GM19351 (cell line): ENCODE data around the gene TEAD3.

ENCODE experiments used
- ATAC-seq: cut with Tn5 transposase; IDR thresholded peaks from one replicate; pipeline ENCODE4 v1.9.1; 2021; ENCODE audit warnings: mild to moderate bottlenecking, moderate library complexity; ENCODE audit not compliant: unreplicated experiment

The TEAD3 gene

DNA sequence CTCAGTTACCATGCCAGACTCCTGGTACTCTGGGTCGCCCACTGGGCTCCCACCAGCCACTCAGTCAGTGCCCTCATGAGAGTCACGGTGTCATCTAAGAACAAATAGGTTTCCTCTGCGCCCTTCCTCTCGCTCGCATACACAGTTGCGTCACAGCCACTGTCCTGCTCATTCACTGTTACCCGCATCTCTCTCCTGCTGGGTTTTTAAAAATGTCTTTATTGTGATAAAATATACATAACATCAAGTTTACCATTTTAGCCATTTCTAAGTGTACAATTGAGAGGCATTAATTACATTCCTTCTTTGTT, 4.0 kb downstream of the TEAD3 start:
- ATAC-seq: no peak

DNA sequence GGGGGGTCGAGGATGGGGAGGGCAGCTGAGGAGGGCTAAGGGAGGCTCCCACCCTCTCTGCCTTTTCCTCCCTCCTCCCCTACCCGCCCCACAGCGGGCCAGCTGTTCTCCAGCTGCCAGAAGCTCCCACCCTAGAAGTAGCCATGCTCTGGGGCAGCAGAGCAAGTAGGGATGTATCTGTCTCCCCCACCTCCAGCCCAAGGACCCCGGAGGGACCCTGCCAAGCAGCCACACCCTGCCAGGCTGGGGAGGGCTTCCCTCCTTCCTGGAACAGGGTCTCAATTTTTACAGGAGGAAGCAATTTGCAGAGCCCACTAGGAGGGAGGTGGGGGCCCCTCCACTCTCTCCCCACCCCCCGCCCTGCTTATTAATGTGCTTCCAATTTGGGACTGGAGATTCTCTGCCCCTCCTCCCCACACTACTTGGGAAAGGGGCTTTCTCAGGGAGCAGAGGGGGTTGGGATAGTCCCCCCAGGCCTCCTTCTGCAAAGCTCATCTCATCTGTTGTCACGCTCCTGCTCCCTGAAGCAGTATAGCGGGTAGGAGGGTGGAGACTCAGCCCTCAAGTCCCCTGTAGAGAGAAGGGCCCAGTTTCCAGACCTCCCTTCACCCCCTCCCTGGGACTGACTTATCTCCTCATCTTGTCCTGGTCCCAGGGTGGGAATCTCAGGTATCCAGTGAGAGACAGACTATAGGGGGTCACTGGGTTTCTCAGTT, 4.5 kb downstream of the TEAD3 start:
- no peak for ATAC-seq

DNA sequence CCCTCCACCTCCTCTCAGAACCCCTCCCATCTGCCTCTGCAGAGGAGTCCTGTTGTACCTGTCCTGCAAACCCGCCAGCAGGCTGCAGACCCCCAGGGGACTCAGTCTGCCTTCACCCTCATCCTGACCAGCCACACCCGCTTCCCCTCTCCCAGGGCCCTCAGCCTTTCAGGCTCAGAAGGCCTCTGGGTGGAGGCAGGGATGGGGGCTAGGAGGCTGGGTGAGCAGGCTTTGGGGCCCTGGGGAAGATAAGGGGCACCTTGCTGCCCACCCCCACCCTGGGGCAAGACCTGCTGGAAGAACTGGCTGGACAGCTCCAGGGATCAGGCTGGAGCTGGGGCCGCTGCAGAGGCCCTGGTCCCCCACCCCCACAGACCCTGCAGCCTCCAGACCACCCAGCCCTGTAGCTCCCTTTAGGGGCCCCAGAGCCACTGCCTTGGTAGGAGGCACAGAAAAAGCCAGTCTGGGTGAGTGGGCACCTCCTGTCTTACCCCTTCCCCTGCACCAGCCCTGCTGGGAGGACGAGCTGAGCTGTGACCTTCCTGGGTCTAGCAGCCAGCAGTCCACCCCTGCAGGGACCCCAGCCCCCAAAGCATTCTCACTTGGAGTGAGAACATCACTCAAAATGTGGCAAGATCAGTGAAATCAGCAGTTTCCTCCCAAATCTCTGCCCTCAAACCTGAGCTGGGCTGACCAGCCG, 5.2 kb downstream of the TEAD3 start:
- no peak for ATAC-seq

DNA sequence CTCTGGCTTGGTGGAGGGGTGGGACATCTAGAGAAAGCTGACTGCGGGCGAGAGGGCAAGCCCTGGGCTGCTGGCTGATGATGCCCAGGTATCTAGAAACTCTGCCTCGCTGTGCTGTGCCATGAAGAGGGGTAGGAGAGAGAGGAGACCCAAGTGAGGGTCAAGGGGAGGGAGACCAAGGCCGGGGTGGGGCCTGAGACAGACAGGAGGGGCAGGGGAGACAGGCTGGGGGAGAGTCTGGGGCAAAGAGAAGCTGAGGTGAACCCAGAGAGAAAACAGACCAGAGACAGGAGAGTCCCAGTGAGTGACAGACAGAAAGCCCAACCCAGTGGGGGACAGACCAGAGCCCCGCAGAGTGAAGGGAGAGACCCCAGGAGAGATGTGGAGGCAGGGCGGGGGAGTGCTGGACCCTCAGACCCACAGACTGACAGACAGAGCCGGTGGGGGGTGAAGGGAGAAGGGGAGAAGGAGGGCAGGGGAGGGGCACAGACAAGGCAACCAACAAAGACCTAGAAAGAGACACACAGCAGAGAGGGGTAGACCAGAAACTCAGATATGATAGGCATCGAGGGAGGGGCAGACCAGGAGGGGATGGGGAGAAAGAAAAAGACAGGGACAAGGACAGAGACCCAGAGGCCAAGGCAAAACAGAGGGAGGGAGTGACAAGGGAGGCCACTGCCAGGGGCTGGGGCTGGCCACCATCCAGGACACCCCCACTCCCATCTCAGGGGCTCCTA, 5.9 kb downstream of the TEAD3 start:
- no peak for ATAC-seq

DNA sequence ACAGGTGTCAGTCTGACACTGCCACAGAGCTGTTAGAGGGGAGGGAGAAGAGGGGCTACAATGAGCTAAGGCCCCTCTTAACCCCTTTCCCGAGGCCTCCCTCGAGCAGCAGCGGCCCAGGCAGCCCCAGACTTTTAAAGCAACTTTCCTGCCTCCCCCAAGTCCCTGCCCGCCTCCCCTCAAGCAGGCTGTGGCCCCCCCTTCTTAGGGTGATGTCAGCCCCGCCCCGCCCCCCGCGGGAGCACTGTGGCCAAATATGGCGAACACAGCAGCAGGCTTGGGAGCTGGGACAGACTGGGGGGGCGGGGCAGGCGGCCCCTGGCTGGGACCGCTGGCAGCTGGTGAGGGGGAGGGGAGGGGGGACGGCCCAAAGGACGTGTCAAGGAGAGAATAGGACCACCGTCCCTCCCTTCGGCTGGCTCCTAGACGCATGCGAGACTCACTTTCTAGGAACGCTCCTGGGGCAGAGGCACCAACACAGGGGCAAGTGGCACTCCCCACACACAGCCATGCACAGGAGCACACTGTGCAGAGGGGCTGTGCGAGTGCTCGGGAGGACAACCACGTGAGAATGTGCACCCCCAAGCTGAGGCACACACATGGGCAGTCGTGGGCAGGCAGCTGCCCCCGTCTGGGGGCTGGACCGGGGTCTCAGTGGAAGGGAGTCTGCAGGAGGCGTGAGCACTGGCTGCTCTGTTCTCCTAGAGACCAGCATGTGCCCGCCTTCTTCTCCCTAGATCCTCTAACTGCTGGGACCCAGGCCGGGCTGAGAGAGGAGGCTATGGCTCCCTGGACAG, 6.7 kb downstream of the TEAD3 start:
- ATAC-seq: no peak

DNA sequence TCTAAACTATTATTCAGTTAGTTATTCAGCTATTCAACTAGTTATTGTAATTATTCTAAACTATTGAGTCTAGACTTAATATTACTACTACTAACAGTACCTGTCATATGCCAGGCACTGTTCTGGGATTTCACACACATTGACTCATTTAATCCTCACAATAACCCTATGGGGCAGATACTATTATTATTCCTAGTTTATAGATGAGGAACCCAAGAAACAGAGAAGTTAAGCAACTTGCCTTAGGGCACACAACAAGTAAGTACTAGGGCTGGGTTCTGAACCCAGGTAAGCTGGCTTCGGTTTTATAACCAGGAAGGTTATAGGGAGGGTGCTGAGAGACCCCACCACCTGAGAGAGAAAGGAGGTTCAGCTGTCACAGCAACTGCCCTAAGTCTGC, 7.8 kb downstream of the TEAD3 start:
- no peak for ATAC-seq

DNA sequence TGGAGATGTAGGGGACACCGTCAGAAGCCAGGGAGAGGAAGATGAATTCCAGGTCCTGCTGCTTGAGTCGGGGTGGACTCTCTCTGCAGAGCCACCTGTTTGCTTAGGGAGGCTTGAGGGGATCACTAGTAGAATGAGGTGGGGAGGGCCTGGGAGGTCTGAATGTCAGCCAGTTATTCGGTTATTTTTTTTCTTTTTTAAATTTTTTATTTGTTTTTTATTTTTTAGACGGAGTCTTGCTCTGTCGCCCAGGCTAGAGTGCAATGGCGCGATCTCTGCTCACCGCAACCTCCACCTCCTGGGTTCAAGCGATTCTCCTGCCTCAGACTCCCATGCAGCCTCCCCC, 8.4 kb downstream of the TEAD3 start:
- ATAC-seq: no peak

DNA sequence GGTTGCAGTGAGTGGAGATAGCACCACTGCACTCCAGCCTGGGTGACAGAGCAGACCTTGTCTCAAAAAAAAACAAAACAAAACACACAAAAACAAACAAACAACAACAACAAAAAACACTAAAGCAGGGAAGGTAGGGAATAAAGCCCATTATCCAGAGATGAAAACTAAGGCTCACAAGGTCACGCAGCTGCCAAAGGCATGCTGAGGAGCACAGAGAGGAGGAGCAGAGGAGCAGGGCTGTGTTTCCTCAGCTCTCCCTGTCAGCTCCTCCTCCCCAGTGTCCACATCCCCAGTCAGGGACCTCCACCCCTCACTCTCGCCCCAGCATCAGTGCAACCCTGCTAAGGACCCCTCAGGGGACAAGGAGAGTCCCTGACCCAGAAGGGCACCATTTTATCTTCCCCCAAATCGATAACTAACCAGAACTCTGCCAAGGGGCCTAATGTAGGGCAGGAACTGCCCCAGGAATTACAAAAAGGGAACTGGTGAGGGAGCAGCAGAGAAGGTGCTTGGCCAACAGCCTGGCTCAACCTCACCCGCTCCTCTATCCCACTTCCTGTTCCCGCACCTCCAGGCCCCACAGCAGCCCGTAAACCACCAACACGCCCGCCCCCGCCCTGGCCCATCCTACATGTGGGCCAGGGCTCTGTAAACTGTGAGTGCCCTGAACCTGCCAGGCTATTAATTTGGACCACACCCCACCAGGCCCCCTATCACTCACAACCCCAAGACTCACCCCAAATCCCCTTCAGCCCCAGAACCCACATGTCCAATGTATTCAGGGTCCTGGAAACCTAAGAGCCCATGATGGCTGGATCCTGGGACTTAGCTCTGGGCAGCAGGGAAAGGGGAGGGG, 9.0 kb downstream of the TEAD3 start:
- ATAC-seq: no peak

DNA sequence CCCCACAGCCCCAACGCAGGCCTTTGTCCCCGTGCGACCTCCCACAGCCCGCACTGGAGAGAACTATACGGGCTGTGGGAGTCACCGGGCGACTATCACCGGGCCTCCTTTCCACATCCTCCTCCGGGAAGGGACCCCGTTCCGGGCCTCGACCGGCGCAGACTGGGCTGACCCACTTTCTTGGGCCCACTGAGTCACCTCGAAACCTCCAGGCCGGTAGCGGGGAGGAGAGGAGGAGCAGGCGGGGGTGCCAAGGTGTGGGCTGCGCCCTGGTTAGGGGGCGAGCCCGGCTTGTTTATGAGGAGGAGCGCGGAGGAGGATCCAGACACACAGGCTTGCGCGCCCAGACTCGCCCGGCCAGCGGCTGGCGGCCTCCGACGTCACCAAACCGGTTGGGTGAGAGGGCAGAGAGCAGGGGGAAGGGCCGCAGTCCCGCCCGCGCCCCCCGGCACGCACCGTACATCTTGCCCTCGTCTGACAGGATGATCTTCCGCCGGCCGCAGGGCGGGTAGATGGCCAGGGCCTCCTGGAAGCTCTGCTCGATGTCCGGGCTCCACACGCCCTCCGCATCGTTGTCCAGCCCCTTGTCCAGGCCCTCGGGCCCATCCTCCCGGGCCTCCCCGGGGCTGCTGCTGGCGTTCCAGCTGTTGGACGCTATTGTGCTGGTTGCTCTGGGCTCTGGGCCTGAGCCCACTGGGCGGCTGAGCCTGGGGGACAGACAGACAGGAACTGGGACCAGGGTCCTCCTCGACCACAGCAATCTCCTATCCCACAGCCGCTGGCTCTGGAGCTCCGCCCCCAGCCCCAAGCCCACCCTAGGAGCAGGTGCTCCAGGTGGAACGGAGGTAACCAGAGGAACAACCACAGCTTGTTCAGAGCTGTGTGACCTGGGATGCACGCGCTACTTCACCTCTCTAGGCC, 10.6 kb downstream of the TEAD3 start:
- no peak for ATAC-seq

DNA sequence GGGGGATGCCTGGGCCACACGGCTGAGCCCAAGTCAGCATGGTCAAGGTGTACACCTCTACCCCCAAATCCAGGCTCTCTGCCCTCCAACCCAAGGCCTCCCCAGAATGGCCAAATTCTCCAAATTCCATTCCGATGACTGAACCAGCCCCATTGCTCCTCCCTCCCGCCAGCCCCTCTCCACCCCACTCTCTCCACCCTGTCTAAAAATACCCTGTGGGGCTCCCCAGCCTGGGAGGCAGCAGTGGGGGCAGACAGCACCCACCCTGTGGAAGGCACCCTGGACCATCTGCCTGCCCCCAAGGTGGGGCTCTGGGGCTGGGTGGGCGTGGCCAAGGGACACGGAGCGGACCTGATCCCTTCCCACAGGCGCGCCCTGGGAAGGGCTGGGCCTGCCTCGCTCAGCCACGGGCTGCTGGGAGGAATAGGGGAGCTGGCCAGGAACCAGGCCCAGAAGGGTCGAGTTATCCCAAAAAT, 11.4 kb downstream of the TEAD3 start:
- ATAC-seq: no peak

DNA sequence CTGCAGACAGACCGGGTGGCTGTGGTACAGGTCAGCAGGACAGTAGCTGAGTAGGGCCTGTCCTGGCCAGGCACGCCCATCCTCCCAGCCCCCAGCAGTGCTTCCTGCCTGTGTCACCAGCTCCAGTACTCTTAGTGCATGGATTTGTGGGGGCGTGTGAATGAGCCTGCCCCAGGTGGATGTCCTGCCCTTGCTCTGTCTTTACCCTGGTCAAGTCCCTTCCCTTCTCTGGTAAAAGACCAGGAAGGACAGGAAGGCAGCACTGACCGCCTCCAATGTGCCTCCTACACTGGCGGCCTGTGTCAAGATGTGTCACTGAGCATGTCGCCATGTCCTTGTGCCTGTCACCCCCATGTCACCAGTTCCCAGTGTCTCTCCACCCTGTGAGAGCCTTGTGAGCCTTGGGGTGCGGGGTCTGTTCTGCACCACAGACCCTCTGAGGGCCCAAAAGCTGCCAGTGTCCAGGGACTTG, 11.9 kb downstream of the TEAD3 start:
- no peak for ATAC-seq

DNA sequence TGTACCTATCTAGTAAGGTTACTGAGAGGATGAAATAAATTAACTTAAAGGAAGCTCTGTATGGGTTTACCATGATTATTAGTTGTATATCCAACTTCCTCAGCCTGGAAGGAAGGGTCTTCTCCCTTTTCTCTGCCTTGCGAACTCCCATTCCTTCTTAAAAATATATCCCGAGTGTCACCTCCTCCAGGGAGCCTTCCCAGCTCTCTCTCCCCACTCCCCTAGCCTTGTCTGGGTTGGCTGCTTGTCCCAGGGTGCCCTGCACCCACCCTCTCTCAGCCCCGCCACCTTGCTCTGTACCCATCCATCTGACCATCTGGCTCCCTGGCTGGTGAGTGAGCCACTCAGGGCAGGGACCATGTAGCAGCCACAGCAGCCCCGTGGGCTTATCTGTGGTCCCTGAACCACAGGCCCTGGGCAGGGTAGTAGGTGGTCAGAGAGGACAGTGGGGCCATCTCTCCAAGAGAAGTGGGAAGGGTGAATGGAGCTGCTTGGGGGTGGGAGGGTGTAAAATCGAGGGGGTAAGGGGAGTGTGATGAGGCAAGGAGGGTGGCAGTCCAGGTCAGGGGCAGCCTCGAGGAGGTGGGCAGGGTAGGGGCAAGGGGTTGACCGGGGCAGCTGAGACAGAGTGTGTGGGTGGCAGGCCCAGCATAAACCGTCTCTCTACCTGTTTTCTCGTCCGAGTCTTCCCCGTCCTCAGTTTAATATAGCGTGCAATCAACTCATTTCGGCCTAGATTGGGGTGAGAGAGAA, 12.8 kb downstream of the TEAD3 start:
- no peak for ATAC-seq

DNA sequence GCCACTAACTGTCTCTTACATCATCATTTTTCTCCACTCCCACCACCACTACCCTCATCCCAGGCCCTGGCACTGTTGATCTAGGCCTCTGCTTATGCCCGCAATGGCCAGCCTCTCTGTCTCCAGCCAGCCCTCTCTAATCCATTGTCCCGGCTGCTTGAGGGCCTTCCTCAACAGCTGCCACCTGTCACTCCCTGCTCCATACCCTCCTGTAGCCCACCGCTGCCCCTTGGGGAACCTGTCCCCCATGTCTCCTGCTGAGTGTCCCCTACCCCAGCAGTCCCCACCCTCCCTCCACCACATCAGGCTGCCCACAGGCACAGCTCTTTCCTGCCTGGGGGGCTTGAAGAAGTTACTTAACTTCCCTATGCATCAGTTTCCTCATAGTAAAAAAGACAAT, 13.4 kb downstream of the TEAD3 start:
- ATAC-seq: no peak

DNA sequence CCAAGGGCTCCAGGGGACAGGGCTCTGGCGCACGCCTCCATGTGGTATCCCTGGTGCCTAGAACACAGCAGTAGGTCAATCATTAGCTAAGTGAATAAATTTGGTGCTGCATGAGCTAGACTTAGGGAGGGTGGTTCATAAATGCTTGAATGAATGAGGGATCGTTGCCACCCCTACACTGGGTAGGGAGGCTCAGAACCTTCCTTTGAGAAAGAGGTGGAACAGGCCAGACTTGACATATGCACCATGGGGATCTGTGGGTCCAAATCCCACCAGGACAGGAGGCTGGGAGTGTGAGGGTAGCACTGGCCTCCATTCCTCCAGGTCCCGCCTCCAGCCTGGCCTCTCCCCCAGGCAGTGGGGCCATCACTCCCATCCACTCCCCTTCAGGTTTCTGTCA, 13.8 kb downstream of the TEAD3 start:
- no peak for ATAC-seq

DNA sequence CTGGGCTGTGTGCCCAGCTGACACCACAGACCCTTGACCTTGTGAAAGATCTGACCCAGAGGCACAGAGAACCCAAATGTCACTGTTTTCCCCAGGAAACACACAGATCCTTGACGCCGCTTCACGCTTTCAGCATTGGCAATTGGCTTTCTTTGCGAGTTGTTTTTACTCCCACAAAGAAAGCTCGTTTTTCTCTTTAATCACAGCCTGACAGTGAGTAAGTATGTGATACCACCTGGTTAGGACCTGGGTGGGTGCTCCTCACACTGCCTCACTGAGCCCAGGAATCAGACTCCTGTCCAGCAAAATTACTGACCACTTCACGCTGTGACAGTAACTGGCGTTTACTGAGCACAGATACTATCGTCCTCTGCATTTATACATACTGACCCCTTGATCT, 15.7 kb downstream of the TEAD3 start:
- ATAC-seq: no peak

DNA sequence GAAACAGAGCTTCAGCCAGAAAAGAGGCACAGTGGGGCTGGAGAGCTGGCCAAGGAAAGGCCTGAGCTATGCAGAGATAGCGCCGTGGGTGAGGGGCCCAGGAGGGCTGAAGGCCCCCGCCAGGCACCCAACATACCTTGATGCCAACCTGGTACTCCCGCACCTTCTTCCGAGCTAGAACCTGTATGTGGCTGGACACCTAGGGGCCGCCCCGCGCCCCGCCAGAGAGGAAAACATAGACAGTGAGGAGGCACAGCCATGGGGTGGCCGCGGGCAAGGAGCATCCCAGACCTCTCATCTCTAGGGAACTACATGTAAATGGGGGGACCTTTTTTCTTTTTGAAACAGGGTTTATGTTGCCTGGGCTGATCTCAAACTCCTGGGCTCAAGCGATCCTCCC, 16.7 kb downstream of the TEAD3 start:
- no peak for ATAC-seq

DNA sequence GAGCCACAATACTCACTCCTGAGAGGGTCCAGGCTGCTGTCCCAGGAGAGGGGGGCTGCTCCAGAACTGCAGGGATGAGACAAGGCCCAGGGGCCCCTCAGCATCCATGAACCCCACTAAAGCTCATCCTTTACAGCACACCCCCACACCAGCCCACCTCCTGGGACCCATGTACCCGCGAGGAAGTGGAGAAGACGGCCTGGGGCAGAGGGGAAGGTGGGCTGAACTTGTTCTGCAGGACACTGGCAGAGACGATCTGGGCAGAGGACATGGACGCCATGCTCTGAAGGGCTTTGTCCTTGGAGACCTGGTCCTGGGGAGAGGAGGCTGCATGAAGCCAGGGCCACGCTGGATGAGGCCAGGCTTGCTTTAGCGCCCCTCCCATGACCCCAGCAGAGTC, 18.6 kb downstream of the TEAD3 start:
- no peak for ATAC-seq

DNA sequence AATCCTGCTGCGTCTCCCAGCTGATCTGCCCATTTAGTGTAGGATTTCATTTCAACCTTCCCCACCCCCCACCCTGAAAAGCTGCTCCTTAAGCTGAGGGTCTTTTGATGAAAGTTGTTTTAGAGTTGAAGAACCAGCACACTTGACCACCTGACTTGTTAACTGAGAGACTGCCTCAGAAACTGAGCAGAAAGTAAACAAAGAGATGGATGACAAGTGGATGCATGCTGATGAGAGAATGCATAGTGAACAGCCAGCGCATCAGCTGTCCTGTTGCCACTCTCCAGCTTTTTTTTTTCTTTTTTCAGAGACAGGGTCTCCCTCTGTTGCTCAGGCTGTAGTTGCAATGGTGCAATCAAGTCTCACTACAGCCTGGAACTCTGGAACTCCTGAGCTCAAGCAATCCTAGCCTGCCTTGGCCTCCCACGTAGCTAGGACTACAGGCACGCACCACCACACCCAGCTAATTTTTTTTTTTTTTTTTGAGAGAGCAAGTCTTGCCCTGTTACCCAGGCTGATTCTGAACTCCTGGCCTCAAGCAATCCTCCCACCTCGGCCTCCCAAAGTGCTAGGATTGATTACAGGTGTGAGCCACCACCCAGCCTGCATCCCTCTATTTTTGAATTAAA, 19.2 kb downstream of the TEAD3 start:
- ATAC-seq: no peak
